Measurements from ENCODE around the gene SLF2.

SLF2 gene

DNA sequence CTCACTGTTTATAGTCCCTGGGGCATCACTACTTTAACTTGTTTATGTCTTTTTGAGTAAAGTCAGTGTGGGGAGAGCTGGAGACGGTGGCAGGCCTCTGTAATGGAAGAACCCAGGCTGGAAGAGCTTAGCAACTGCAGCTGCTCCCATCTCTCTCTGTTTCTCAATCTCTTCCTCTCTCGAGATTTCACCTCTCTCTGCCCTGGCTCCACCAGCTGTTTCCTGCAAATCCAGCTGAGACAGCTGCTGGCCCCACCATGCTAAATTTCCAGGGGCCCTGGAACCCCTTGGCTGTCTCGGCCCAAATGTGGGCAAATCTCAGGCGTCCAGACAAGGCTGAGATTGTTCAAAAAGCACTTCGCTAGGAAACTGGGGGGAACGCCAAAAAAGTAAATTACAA lies 25.8 kb upstream of the SLF2 start:
- H3K4me3 ChIP-seq (replicated peaks; ENCODE audit: low read depth, low read length) = no peak overlapping the region
- TF ChIP-seq, protein P1, sequence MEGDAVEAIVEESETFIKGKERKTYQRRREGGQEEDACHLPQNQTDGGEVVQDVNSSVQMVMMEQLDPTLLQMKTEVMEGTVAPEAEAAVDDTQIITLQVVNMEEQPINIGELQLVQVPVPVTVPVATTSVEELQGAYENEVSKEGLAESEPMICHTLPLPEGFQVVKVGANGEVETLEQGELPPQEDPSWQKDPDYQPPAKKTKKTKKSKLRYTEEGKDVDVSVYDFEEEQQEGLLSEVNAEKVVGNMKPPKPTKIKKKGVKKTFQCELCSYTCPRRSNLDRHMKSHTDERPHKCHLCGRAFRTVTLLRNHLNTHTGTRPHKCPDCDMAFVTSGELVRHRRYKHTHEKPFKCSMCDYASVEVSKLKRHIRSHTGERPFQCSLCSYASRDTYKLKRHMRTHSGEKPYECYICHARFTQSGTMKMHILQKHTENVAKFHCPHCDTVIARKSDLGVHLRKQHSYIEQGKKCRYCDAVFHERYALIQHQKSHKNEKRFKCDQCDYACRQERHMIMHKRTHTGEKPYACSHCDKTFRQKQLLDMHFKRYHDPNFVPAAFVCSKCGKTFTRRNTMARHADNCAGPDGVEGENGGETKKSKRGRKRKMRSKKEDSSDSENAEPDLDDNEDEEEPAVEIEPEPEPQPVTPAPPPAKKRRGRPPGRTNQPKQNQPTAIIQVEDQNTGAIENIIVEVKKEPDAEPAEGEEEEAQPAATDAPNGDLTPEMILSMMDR (IDR thresholded peaks at IDR 0.05; ENCODE audit: insufficient read depth, low read length, poor library complexity, severe bottlenecking) = no peak
- no peaks in the 10 kb centered on the region for H3K36me3 ChIP-seq (ENCODE audit: control insufficient read depth, insufficient read depth, low read length)
- DNase-seq (ENCODE audit: extremely low read depth, insufficient read length) = no peak
- H3K27me3 ChIP-seq (replicated peaks; ENCODE audit: control insufficient read depth, insufficient read depth, low read length) = no peaks in the 10 kb centered on the region

DNA sequence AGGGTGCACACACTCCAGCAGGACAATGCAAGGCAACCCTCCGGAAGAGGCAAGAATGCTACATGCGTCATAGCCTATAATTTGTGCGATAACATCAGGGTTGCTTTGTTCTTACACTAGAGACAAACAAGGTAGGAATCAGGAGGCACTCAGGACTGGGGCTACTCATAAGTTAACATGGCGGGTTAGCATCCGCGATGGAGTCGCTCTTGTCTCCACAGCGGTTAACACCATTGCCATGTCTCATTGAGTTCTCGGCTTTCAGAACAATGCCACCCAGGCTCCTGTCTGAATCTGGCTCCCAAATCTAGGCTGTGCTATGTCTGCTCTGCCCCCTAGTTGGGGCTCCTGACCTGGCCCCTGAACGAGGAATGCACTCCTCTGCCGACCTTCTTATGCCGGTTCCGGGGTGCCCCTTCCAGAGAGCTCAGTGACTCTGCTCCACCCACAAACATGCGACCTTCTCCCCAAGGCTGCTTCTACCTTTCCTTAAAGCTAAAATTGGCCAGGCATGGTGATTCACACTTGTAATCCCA lies 24.9 kb upstream of the SLF2 start:
- H3K36me3 ChIP-seq (ENCODE audit: control insufficient read depth, insufficient read depth, low read length) = no peaks in the 10 kb centered on the region
- H3K27me3 ChIP-seq (replicated peaks; ENCODE audit: control insufficient read depth, insufficient read depth, low read length) = no peaks in the 10 kb centered on the region
- no peak for DNase-seq (ENCODE audit: extremely low read depth, insufficient read length)

GRCh38 chr10:100888957-100889356 lies 23.8 kb upstream of the SLF2 start:
- TF ChIP-seq, protein P1 (IDR thresholded peaks at IDR 0.05; ENCODE audit: insufficient read depth, low read length, poor library complexity, severe bottlenecking) = peak; percentile 35
- H3K36me3 ChIP-seq (ENCODE audit: control insufficient read depth, insufficient read depth, low read length) = no peaks in the 10 kb centered on the region
- no peaks in the 10 kb centered on the region for H3K27me3 ChIP-seq (replicated peaks; ENCODE audit: control insufficient read depth, insufficient read depth, low read length)
- H3K4me3 ChIP-seq (replicated peaks; ENCODE audit: low read depth, low read length) = no peak overlapping the region
- no peak for DNase-seq (ENCODE audit: extremely low read depth, insufficient read length)

More for the DNA sequence above, 24.9 kb upstream of the SLF2 start:
- TF ChIP-seq, protein P1 (IDR thresholded peaks at IDR 0.05; ENCODE audit: insufficient read depth, low read length, poor library complexity, severe bottlenecking) = no peak
- H3K4me3 ChIP-seq (replicated peaks; ENCODE audit: low read depth, low read length) = no peak overlapping the region

DNA sequence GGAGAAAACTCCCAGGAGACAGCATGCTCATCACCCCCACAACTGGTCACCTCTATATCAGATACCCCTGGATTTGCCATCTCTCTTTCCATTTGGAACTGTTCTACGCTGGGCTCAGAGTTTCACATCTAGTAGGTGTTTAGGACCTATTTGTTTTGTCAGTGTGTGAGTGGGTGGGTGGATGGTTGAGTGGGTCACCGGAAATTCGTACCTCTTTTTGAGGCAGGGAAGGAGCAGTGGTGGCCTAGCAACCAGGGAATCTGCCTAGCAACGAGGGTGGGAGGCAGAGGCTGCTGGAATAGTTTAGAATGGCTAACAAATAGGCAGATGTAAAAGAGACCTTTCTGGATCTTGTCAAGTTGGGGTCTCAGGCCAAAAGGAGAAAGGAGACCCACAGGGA lies 23.2 kb upstream of the SLF2 start:
- no peak for DNase-seq (ENCODE audit: extremely low read depth, insufficient read length)
- TF ChIP-seq, protein P1 (IDR thresholded peaks at IDR 0.05; ENCODE audit: insufficient read depth, low read length, poor library complexity, severe bottlenecking) = no peak
- no peak overlapping the region for H3K4me3 ChIP-seq (replicated peaks; ENCODE audit: low read depth, low read length)
- H3K27me3 ChIP-seq (replicated peaks; ENCODE audit: control insufficient read depth, insufficient read depth, low read length) = no peaks in the 10 kb centered on the region
- H3K36me3 ChIP-seq (ENCODE audit: control insufficient read depth, insufficient read depth, low read length) = no peaks in the 10 kb centered on the region

DNA sequence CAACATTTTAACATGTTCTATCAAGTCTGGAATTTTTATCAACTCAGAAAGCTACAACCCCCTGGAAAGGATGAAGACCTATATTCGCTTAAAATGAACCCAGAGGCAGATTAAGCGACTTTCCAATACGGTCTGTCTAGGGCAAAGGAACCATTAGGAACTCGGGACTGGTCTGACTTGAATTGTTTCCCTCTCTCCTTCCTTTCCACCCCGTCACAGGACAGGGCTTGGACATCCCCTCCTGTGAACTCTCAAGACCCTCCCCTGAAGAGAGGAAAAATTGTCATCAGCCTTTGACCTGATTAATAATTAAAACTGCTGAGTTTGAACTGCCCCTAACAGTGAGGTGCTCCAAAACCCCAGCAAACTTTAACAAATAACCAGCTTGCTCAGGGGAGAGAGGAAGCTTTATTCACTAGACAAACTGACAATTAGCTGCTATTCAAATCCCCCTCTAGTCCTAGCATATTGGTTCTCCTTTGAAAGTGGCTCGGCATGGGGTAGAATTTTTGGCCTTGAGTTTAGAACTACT lies 22.6 kb upstream of the SLF2 start:
- H3K27me3 ChIP-seq (replicated peaks; ENCODE audit: control insufficient read depth, insufficient read depth, low read length) = no peaks in the 10 kb centered on the region
- H3K4me3 ChIP-seq (replicated peaks; ENCODE audit: low read depth, low read length) = no peak overlapping the region
- no peaks in the 10 kb centered on the region for H3K36me3 ChIP-seq (ENCODE audit: control insufficient read depth, insufficient read depth, low read length)
- DNase-seq (ENCODE audit: extremely low read depth, insufficient read length) = no peak
- TF ChIP-seq, protein P1 (IDR thresholded peaks at IDR 0.05; ENCODE audit: insufficient read depth, low read length, poor library complexity, severe bottlenecking) = no peak

All from GM06990 (cell line).